Superior temporal gyrus (tissue), 1 donor: ENCODE data around the gene BLTP1.
"Not testable (repeated sequence)": the region's sequence is repeated elsewhere in the genome, so short reads cannot be mapped to it uniquely, and the experiment has no call there.

Experiments used
- DNase-seq: peaks from one replicate; pipeline ENCODE4 v3.0.0-alpha.2; 2016; ENCODE audit errors: extremely low spot score

The BLTP1 gene, protein sequence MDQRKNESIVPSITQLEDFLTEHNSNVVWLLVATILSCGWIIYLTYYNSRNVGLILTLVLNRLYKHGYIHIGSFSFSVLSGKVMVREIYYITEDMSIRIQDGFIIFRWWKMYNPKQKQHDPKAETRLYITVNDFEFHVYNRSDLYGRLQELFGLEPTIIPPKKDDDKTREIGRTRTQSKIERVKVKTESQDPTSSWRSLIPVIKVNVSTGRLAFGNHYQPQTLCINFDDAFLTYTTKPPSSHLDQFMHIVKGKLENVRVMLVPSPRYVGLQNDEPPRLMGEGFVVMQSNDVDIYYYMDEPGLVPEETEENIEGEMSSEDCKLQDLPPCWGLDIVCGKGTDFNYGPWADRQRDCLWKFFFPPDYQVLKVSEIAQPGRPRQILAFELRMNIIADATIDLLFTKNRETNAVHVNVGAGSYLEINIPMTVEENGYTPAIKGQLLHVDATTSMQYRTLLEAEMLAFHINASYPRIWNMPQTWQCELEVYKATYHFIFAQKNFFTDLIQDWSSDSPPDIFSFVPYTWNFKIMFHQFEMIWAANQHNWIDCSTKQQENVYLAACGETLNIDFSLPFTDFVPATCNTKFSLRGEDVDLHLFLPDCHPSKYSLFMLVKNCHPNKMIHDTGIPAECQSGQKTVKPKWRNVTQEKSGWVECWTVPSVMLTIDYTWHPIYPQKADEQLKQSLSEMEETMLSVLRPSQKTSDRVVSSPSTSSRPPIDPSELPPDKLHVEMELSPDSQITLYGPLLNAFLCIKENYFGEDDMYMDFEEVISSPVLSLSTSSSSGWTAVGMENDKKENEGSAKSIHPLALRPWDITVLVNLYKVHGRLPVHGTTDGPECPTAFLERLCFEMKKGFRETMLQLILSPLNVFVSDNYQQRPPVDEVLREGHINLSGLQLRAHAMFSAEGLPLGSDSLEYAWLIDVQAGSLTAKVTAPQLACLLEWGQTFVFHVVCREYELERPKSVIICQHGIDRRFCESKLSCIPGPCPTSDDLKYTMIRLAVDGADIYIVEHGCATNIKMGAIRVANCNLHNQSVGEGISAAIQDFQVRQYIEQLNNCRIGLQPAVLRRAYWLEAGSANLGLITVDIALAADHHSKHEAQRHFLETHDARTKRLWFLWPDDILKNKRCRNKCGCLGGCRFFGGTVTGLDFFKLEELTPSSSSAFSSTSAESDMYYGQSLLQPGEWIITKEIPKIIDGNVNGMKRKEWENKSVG (N-terminal part only)

DNA sequence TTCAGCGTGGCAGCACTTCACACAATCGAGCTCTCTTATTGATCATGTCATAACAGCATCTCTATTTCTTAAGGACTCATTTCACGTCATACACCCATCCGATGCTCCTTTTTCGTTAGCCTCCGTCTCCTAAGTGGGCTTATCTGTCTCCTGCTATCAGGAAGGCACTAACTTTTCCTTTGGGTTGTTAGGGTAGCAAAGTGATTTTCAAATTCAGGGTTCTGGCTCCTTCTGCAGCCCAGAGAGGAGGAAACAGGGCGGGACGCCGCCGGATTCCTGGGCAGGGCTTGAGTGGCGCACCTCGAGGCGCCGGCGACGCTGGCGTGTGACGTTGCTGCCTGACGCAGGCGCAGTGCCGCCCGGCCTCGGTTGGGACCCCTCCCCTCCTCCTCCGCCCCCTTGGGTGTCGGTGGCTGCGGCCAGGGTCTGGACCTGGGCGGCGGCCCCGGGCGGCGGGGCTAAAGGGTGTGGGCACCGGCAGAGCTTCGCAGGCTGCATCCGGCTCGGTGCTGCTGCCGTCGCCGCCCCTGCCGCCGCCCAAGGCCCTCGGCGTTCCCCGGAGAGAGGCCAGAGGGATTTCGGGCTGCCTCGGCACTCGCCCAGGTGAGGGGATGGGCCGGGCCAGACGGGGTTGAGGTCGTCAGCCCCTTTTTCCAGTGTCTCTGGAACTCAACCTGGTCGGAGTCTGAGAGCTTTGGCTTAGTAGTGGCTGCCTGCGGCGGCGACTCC is at the start of gene BLTP1:
Gene BLTP1, plus strand, starts transcription at position 350 of the 729 bp plus-strand sequence. CDS start 18,317 bp downstream, outside the sequence.
- DNase-seq: peak; percentile 91

DNA sequence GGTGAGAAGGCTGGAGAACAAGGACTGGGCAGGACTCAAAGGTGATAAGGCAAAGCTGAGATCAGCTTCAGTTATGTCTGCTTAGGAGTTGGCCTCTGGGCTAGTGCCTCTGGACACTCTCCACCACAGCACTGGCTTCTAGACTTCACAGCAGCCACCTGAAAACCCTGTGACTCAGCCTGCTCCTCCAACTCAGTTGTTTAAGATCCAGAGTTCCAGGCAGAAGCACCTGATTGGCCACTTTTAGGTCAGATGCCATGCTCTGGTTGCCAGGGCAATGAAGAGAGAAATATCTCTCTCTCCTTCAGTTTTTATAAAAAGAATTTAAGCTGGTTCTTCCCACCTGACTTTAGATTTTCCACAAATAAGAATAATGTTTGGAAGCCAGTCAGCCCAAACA is 47.9 kb upstream of the BLTP1 start:
- no peak for DNase-seq

DNA sequence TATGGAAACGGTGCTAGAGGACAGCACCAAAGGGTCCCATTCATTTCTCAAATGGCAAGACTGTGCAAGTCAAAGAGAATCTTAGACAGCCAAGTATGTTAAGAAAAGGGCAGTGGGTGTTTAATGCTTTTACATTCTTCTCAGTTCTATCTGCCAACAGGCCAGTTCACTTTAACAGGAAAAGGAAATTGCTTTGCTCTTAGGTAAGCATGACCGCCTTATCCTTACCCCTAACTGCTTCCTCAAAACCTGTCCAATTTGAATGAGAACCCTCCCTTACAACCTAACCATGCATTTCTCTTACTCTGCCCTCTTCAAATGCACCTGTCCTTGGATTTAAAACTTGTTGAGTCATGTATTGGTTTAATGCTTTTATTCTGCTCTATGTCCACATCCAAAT is 44.5 kb upstream of the BLTP1 start:
- DNase-seq: no peak

DNA sequence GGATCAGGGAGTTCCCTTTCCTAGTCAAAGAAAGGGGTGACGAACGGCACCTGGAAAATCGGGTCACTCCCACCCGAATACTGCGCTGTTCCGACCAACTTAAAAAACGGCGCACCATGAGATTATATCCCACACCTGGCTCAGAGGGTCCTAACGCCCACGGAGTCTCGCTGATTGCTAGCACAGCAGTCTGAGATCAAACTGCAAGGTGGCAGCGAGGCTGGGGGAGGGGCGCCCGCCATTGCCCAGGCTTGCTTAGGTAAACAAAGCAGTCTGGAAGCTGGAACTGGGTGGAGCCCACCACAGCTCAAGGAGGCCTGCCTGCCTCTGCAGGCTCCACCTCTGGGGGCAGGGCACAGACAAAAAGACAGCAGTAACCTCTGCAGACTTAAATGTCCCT is 41.8 kb upstream of the BLTP1 start:
- not testable (repeated sequence) for DNase-seq

DNA sequence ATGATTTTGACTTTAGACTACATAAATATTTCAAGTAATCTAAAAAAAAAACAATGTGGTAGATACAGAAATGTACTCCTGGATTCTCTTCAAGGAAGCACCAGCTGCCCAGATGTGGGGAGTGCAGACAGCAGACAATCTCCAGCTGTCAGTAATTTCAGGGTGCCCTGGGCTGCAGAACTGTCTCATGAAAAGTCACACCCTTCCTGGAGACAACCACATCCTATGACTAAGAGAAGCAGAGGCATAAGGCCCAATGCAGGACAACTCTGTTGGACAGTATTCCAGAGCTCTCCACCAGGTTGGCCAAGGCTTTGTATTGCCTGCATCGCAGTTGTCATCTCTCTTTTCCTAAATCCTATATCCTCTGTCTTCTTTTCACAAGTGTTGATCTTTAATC is 34.4 kb upstream of the BLTP1 start:
- no peak for DNase-seq

DNA sequence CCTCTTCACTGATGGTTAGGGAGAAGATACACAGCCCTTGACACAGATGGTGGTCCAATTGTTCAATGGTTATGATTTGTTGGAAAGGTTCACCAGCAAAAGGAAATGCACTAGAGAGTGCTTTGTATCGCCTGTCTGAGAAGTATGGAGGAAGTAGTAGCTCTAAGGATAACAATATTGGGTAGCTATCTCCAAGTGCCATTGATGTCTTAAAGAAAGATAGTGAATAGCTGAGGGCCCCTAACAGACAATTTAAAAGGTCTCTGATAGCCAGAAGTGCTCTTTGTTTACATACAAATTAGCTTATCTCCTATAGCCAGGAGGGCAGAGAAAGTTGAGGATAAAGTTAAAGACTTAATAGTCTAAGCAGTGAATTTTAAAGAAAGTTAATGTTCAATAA is 33.9 kb upstream of the BLTP1 start:
- no peak for DNase-seq

DNA sequence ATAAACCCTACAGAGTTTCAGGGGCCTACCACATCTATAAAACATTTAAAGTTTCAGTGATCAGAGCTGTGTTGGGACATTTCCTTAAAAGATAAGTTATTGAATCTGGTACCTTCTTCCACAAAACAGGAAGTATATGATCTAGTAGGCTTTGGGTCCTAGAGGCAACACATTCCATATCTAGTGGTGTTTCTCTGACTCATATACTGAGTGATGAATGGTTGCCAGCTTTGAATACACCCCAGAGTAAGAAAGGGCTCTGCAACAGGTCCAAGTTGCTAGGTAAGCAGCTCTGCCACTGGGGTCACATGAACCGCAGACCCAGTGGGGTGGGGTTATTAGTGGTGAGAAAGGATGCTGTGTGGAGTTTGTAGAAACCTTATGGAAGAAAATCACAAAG is 32.4 kb upstream of the BLTP1 start:
- no peak for DNase-seq

DNA sequence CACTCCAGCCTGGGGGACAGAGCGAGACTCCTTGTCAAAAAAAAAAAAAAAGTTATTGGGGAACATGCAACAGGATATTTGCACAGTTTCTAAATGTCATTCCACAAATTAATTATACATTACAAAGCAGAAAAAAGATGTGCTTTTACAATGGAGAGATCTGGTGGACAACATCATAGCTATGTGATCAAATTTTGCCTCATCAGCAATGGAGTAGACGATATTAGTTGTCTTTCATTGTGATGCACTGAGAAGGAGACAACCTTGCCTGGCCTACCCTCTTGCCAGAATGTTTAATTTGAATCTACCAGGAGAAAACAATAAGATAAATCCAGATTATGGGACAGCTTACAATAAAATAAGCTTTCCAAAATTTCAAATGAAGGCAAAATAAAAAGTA is 30.5 kb upstream of the BLTP1 start:
- no peak for DNase-seq

DNA sequence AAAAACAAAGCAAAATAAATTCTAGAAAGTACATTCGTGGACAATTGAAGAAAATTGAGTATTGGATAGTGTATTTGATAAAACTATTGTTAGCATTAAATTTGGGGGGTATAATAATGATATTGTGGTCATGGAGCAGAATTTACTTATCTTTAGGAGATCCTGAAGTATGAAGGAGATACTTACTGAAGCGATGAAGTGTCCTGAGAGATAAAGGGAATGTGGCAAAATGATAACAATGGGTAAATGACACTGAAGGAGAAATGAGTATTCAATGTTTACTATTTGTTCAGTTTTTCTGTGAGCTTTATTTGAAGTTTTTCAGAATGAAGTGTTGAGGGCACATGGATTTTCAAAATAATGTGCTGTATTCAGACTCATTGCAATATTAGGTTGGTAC is 30.0 kb upstream of the BLTP1 start:
- no peak for DNase-seq

DNA sequence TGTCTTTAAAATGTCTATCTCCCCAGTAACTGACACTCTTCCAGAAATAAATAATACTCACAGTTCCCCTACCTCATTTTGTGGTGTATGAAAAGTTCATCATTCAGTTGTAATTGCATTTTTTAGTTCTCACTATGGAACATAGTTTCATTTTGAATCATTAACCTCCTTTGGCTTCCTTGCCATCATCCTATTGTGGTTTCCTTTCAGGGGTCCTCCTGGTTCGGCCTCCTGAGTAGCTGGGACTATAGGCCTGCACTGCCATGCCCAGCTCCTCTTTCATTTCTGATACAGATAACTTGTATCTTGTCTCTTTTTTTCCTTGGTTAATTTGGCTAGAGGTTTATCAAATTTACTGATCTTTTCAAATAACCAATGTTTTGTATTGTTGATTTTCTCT is 23.1 kb upstream of the BLTP1 start:
- no peak for DNase-seq

DNA sequence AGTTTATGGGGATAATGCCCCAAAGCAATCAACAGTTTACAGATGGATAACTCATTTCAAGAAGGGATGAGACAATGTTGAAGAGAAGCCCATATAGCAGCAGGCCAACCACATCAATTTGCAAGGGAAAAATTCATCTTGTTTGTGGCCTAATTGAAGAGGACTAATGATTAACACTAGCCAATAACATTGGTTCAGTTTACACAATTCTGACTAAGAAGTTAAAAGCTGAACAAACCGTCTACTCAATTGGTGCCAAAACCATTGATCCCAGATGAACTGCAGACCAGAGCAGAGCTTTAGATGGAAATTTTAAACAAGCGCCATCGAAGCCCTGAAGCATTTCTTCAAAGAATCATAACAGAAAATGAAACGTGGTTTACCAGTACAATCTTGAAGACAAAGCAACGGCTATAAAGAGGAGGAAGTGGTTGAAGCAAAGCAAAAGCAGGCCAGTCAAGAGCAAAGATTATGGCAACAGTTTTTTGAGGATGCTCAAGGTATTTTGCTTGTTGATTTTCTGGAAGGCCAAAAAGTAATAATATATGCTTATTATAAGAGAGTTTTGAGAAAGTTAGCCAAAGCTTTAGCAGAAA is 20.5 kb upstream of the BLTP1 start:
- DNase-seq: no peak

DNA sequence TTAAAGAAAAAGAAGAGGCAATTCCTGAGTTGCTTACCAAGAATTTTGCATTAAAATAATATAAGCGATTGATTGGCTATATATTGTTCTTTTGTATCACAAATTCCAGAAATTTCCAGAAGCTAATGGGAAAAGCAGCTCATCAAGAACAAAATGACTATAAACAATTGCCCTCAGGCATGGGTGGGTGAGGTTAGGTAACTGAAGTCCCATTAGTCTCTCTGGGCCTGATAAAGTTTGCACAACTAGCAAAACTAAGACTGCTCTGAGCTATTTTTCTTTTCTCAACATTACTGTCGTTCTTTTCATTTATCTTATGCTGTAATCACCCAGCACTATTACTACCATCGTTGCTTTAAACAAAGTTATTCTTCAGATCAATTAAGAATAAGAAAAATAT is 19.2 kb upstream of the BLTP1 start:
- no peak for DNase-seq

DNA sequence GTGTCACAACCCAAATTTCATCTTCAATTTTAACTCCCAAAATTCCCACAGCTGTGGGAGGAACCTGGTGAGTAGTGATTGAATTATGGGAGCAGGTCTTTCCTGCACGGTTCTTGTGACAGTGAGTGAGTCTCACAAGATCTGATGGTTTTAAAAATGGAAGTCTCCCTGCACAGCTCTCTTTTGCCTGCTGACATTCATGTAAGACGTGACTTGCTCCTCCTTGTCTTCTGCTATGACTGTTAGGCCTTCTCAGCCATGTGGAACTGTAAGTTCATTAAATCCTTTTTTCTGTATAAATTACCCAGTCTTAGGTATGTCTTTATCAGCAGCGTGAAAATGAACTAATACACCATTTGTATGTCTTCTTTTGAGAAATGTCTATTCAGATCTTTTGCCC is 13.0 kb upstream of the BLTP1 start:
- no peak for DNase-seq

DNA sequence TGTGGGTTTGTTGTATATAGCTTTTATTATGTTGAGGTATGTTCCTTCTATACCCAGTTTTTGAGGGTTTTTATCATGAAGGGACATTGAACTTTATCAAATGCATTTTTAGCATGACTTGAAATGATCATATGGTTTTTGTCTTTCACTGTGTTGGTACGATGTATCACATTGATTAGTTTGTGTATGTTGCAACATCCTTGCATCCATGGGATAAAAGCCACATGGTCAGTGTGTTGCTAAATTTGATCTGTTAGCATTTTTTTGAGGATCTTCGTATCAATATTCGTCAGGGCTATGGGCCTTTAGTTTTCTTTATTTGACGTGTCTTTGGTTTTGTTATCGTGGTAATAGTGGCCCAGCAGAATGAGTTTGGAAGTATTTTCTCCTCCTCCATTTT is 11.3 kb upstream of the BLTP1 start:
- no peak for DNase-seq

DNA sequence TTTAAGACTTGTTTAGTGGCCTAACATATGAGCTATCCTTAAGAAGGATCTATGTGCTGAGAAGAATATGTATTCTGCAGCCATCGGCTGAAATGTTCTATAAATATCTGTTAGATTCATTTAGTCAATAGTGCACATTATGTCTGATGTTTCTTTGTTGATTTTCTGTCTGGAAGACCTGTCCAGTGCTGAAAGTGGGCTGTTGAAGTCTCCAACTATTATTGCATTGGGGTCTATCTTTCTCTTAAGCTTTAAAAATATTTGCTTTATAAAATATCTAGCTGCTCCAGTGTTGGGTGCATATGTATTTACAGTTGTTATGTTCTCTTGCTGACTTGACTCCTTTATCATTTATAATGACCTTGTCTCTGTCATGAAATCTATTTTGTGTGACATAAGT is 9.4 kb upstream of the BLTP1 start:
- DNase-seq: no peak

DNA sequence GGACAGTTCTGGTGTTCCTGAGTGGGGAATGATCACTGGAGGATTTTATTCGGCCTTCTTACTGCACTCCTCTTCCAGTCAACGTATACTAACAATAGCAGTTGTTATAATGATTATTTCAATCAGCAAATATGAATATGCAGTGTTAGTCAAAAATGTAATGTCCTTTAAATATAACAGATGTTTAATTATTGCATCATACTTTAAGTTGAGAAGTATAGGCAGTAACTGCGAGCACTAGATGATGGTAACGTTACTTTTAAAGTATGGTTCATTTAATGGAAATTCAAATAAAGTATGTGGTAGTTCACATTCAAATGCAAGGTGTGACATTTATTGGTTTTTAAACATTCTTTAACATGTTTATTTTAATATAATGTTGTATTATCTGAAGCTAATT is 5.5 kb upstream of the BLTP1 start:
- DNase-seq: no peak

DNA sequence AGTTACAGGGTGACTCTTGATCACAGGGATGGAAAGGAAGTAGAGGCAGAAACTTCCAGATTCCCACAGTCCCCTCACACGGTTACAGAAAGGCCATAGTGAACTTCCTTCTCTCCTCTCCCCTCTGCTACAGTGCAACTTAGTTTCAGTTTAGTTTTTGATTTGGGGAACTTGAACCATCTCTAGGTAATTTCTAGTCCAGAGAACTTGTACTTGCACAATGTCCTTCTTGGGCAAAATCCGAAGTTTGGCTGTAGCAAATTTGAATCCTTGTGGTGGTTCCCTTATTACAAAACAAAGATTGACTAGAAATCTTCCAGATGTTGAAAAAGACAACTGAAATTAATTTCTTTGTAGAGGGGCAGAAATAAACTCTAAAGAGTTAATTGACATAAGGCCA is 1.2 kb upstream of the BLTP1 start:
- peak; percentile 24 for DNase-seq

DNA sequence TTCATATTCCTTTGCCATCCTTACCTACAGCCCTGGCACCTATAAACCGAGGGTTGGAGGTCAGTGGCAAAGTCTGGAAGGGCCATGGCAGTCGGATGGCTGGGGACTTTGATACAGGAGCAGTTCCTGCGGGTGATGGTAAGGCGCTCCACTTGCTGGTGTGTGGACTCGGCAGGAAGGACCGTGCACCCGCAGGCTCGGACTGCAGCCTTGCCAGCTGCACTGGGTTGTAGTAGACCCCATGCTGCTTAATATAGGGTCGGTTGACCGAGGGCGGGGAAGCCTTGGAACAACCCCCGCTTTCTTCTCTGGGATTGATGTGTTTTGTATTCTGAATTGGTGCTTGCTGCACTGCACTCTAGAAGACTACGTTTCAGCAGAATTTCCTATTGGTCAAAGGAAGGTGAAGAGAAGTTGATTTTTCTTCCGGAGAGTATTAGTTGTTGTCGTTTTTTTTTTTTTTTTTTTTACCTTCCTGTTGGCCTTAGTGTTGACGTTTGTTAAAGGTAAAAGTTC is 638 bp downstream of the BLTP1 start:
- DNase-seq: peak; percentile 47

DNA sequence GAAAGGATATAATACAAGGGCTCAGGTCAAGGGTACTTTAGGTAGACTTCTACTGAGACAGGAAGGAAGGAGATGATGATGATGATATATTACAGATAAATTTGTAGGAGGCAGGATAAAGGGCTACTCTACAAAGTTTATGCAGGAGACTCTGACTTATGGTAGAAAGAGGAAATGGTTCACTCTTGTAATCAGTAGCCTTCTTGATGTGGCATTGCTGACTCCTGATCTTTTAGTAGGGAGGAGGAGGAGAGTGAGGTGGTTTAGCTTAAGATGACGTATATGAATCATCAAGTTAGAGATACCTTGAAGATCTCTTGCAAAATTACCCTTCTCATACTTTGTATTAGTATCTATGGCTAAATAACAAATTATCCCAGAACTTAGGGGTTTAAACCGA is 4.7 kb downstream of the BLTP1 start:
- DNase-seq: no peak

DNA sequence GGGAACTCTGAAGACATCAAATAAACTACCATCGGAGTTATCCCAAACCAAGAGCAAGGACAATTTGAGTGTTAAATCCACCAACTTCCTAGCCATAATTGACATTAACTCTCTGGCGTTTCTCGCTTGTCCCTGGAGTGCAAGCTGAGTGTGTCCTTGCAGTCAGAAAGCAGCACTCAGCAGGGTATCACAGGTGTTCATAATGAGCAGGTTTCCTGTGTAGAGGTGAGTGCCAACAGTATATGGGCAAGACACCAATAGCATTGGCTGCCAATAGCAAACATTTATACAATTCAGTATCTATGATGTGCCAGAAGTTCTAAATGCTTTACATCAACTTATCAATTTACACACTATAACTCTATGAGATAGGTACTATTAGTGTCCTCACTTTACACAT is 11.2 kb downstream of the BLTP1 start:
- no peak for DNase-seq

DNA sequence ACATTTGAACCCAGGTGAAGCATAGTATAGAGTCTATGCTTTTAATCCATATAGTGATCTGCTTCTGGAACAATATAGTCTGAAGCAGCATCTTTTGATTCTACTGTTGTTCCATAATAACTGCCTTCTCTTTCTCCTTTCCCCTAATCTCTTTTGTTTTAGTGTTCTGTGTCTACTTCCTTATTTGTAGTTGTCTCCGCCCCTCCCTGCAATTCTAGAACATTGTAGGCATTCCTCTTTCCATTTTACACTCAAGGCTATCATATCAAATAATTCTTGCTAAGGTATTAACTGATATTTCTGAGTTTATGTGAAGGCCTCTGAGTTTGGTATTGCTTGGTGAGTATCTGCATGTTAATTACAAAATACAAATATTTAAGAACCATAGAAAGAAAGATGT is 11.6 kb downstream of the BLTP1 start:
- DNase-seq: no peak
